ENCODE data around the gene UXS1. TPM values are rescaled to one million over a fixed set of nuclear protein-coding genes. Genes with fewer than 3 reads are reported as not detected.

The UXS1 gene
- polyA plus RNA-seq, 3 donors, result 23.4 to 33.8 (median 29.3) TPM

- H3K4me3 Mint-ChIP-seq, result no peak overlapping the region
- peaks cover 39% of the 10 kb centered on the region for H3K4me1 Mint-ChIP-seq
- H4K20me1 ChIP-seq (ENCODE audit: insufficient read depth, low read length), result peaks cover 29% of the 10 kb centered on the region
Measured at GRCh38 chr2:106165561-106165960, 28.5 kb downstream of the UXS1 start.

GRCh38 chr2:106165029-106165428 lies 29.1 kb downstream of the UXS1 start:
- Histone ChIP-seq H3K27ac (ENCODE audit: low read depth in 1 of 2, low read length in 2 of 2) (no peak overlapping the region), H3K4me3 (replicated peaks in 1 of 3; ENCODE audit: low read depth in 2 of 3, low read length in 3 of 3) (no peak overlapping the region), H3K27me3 (ENCODE audit: control insufficient read depth in 2 of 2, insufficient read depth in 2 of 2, low read length in 2 of 2) (no peaks in the 10 kb centered on the region), H4K20me1 (ENCODE audit: insufficient read depth, low read length) (peaks cover 24% of the 10 kb centered on the region), H3K36me3 (replicated peaks in 1 of 2; ENCODE audit: control insufficient read depth in 1 of 2, insufficient read depth in 2 of 2, low read length in 2 of 2) (peaks cover 4 to 17% of the 10 kb centered on the region in 2 donors), H3K9ac (ENCODE audit: insufficient read depth, low read length, poor library complexity, severe bottlenecking) (no peak overlapping the region), H3K9me3 (replicated peaks in 1 of 2; ENCODE audit: control insufficient read depth in 1 of 2, insufficient read depth in 1 of 2, low read length in 2 of 2) (no peaks in the 10 kb centered on the region), H3K4me1 (ENCODE audit: control insufficient read depth in 1 of 2, insufficient read depth in 2 of 2, low read length in 2 of 2) (peaks cover 14% of the 10 kb centered on the region in 2 donors), H3K79me2 (ENCODE audit: insufficient read depth, low read length) (peaks cover 55% of the 10 kb centered on the region), H3K4me2 (replicated peaks; ENCODE audit: extremely low read depth, low read length, poor library complexity, severe bottlenecking) (no peak overlapping the region), H2AFZ (ENCODE audit: insufficient read depth, low read depth, low read length, poor library complexity, severe bottlenecking) (no peak overlapping the region)
- Mint-ChIP-seq H3K9me3 (no peaks in the 10 kb centered on the region), H3K4me3 (no peak overlapping the region), H3K27ac (no peak overlapping the region), H3K36me3 (peaks cover 15 to 37% of the 10 kb centered on the region in 2 donors), H3K4me1 (peaks cover 45% of the 10 kb centered on the region), H3K27me3 (ENCODE audit: low read depth in 3 of 3) (no peaks in the 10 kb centered on the region)
- intact Hi-C loops (cut with micrococcal nuclease), result no loop called here
- 100% methylated on average over 1 of the region's 3 CpGs for WGBS (ENCODE audit: insufficient coverage)
- no peak for DNase-seq
- no peak for TF ChIP-seq CTCF (IDR thresholded peaks at IDR 0.05)

More at GRCh38 chr2:106165561-106165960, 28.5 kb downstream of the UXS1 start:
- 93% methylated on average over 2 of the region's 6 CpGs for WGBS (ENCODE audit: insufficient coverage)
- Mint-ChIP-seq H3K27me3 (ENCODE audit: low read depth in 3 of 3) (no peaks in the 10 kb centered on the region), H3K36me3 (peaks cover 16 to 36% of the 10 kb centered on the region in 2 donors), H3K9me3 (no peaks in the 10 kb centered on the region), H3K27ac (no peak overlapping the region)
- Histone ChIP-seq H3K27me3 (ENCODE audit: control insufficient read depth in 2 of 2, insufficient read depth in 2 of 2, low read length in 2 of 2) (no peaks in the 10 kb centered on the region), H3K9ac (ENCODE audit: insufficient read depth, low read length, poor library complexity, severe bottlenecking) (no peak overlapping the region), H3K36me3 (replicated peaks in 1 of 2; ENCODE audit: control insufficient read depth in 1 of 2, insufficient read depth in 2 of 2, low read length in 2 of 2) (peaks cover 4 to 17% of the 10 kb centered on the region in 2 donors), H3K4me3 (replicated peaks in 1 of 3; ENCODE audit: low read depth in 2 of 3, low read length in 3 of 3) (no peak overlapping the region), H3K27ac (ENCODE audit: low read depth in 1 of 2, low read length in 2 of 2) (no peak overlapping the region), H3K79me2 (ENCODE audit: insufficient read depth, low read length) (peaks cover 60% of the 10 kb centered on the region), H3K9me3 (replicated peaks in 1 of 2; ENCODE audit: control insufficient read depth in 1 of 2, insufficient read depth in 1 of 2, low read length in 2 of 2) (no peaks in the 10 kb centered on the region), H2AFZ (ENCODE audit: insufficient read depth, low read depth, low read length, poor library complexity, severe bottlenecking) (no peak overlapping the region), H3K4me2 (replicated peaks; ENCODE audit: extremely low read depth, low read length, poor library complexity, severe bottlenecking) (no peak overlapping the region), H3K4me1 (ENCODE audit: control insufficient read depth in 1 of 2, insufficient read depth in 2 of 2, low read length in 2 of 2) (peaks cover 8 to 9% of the 10 kb centered on the region in 2 donors)
- no peak for TF ChIP-seq CTCF (IDR thresholded peaks at IDR 0.05)
- intact Hi-C loops (cut with micrococcal nuclease), result no loop called here
- DNase-seq, result no peak

Measured in CD14-positive monocyte (primary cell).